Prostate gland (tissue), 2 donors: ENCODE results near the gene BCL2L14. TPM values are rescaled to one million over a fixed set of nuclear protein-coding genes. Genes with fewer than 3 reads are reported as not detected.

Experiments used
- DNase-seq: peaks from one replicate; pipeline ENCODE4 v3.0.0-alpha.2; 2019; ENCODE audit warnings: low spot score
- H3K27ac ChIP-seq, 2 donors: fragments of 200-600 bp; sonication (generic); 2 replicates each; pipeline ENCODE4 v1.5.1; 2017 to 2019
- H3K27me3 ChIP-seq: fragments of 200-600 bp; sonication (generic); replicated peaks from 2 replicates; pipeline ENCODE4 v1.5.1; 2019; ENCODE audit not compliant: insufficient read depth
- H3K36me3 ChIP-seq, 2 donors: fragments of 200-600 bp; sonication (generic); 1 replicate in 1 of 2; 2 replicates in 1 of 2; pipeline versions ENCODE4 v1.5.1 to v1.8.1; 2017 to 2019
- H3K4me1 ChIP-seq: fragments of 200-600 bp; sonication (generic); replicated peaks from 2 replicates; pipeline ENCODE4 v1.5.1; 2019
- H3K4me3 ChIP-seq, 2 donors: fragments of 200-600 bp; sonication (generic); 2 replicates each; pipeline ENCODE4 v1.5.1; 2017 to 2019
- H3K9me3 ChIP-seq: fragments of 200-600 bp; sonication (generic); 2 replicates; pipeline ENCODE4 v1.5.1; 2017
- CTCF ChIP-seq, 4 experiments: fragments of 200-600 bp in 2 of 4; fragments of 450-650 bp in 2 of 4; sonication (generic) in 2 of 4; IDR thresholded peaks; 1 replicate in 3 of 4; 2 replicates in 1 of 4; pipeline ENCODE4 v1.5.1; 2016 to 2019; ENCODE audit warnings: antibody characterized with exemption in 4 of 4, mild to moderate bottlenecking in 2 of 4, moderate library complexity in 2 of 4
- POLR2A ChIP-seq: fragments of 450-650 bp; IDR thresholded peaks from one replicate; pipeline ENCODE4 v1.6.1; 2016; ENCODE audit warnings: antibody characterized with exemption, mild to moderate bottlenecking
- POLR2AphosphoS5 ChIP-seq: sonication (generic); formaldehyde crosslinking; IDR thresholded peaks from one replicate; pipeline ENCODE4 v1.6.1; 2017; ENCODE audit warnings: antibody characterized with exemption
- WGBS: methylation state at CpG from one replicate; pipeline ENCODE4 v1.1.5; 2018; 5-methylcytosine and 5-hydroxymethylcytosine counted together
- intact Hi-C: fragments of 100-400 bp; cut with DNase I; formaldehyde crosslinking; loops from one replicate; pipeline ENCODE4 v1.14.2; 2022
- total RNA-seq, 2 donors: library from RNA; depleted of rRNA; stranded (reverse); fragments of >200 nt; gene quantifications; one replicate each; pipeline ENCODE4 v1.1.0, GENCODE V29; 2016

Gene BCL2L14, protein sequence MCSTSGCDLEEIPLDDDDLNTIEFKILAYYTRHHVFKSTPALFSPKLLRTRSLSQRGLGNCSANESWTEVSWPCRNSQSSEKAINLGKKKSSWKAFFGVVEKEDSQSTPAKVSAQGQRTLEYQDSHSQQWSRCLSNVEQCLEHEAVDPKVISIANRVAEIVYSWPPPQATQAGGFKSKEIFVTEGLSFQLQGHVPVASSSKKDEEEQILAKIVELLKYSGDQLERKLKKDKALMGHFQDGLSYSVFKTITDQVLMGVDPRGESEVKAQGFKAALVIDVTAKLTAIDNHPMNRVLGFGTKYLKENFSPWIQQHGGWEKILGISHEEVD
- 10 to 100 TPM in 1 of 2 donors, 1 to 10 TPM in 1; 6.0 to 14.0 TPM for total RNA-seq

DNA sequence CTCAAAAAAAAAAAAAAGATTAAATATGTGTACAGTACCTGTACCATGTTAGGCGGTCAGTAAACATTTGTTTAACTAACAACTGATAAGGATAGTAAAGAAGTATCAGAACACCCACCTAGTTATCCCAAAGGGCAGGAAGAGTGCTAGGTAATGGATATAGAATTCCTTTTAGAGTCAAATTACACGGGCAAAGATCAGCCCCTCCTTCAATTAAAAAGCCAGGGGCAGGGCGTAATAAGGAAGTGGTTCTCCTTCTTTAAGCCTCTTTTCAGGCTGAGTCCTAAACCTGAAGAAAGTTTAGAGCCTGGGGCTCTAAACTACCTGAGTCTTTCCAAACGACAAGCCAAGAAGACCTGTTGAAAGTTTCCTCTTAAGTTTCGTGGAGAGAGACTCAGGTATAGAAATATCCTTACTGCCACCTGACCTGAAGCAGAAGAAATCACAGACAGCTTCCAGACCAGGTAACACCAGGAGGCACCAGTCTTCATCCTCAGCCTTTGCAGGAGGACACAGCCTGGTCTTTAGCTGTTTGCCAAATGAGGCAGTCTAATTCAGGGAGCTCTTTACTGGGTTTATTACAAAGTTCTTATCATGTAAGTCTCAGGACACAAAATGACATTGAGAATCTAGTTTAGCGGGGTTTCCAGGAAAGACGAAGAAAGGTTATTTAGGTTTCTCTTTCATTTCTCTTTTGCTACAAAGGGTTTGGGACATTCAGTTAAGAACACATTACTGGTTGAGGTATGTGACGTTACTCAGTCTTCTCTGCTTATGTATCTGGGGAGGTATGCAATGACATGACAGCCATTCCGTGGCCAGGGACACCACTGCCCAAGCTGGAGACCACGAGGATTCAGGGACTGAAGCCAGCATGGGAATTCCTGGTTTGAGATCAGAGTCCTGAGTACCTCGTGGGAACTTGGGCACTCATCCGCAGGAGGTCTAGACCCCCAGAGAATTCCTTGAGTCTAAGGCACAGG is at the start of gene BCL2L14:
Gene BCL2L14, plus strand, starts transcription at position 266 of the 983 bp plus-strand sequence. CDS start 8,367 bp downstream, outside the sequence.
- peak; percentile 35 for DNase-seq
- TF ChIP-seq POLR2A, result no peak
- peak; percentile 22 for TF ChIP-seq POLR2AphosphoS5
- peak in 1 of 4 experiments; percentile 24 for TF ChIP-seq CTCF (IDR thresholded peaks at IDR 0.05)
- 43% methylated on average over 12 of the region's 12 CpGs for WGBS
- Histone ChIP-seq H3K27me3 (no peaks in the 10 kb centered on the region), H3K36me3 (no peaks in the 10 kb centered on the region), H3K4me1 (peaks cover 3% of the 10 kb centered on the region), H3K9me3 (no peaks in the 10 kb centered on the region), H3K4me3 (peak within 1 kb of the TSS in 1 of 2 donors; percentile 13), H3K27ac (peak within 1 kb of the TSS; percentile 19 to 62)
- intact Hi-C loops, result no loop called here

GRCh38 chr12:12022306-12022936 is 48.3 kb upstream of the BCL2L14 start:
- Histone ChIP-seq H3K27me3 (no peaks in the 10 kb centered on the region), H3K36me3 (no peaks in the 10 kb centered on the region), H3K27ac (no peak overlapping the region), H3K9me3 (no peaks in the 10 kb centered on the region), H3K4me1 (no peaks in the 10 kb centered on the region), H3K4me3 (no peak overlapping the region)
- WGBS, result 83% methylated on average over 8 of the region's 8 CpGs
- no peak for DNase-seq
- intact Hi-C loops, result no loop called here
- TF ChIP-seq POLR2AphosphoS5 (no peak), CTCF (IDR thresholded peaks at IDR 0.05) (no peak), POLR2A (no peak)

GRCh38 chr12:12023456-12023855 is 47.3 kb upstream of the BCL2L14 start:
- H3K36me3 ChIP-seq, result no peaks in the 10 kb centered on the region
- H3K4me1 ChIP-seq, result no peaks in the 10 kb centered on the region
- no peak overlapping the region for H3K4me3 ChIP-seq
- no peaks in the 10 kb centered on the region for H3K27me3 ChIP-seq
- no peak for DNase-seq
- intact Hi-C loops, result no loop called here
- TF ChIP-seq POLR2A, result no peak
- TF ChIP-seq CTCF (IDR thresholded peaks at IDR 0.05), result no peak
- TF ChIP-seq POLR2AphosphoS5, result no peak
- H3K9me3 ChIP-seq, result no peaks in the 10 kb centered on the region
- 37% methylated on average over 2 of the region's 2 CpGs for WGBS
- H3K27ac ChIP-seq, result no peak overlapping the region

DNA sequence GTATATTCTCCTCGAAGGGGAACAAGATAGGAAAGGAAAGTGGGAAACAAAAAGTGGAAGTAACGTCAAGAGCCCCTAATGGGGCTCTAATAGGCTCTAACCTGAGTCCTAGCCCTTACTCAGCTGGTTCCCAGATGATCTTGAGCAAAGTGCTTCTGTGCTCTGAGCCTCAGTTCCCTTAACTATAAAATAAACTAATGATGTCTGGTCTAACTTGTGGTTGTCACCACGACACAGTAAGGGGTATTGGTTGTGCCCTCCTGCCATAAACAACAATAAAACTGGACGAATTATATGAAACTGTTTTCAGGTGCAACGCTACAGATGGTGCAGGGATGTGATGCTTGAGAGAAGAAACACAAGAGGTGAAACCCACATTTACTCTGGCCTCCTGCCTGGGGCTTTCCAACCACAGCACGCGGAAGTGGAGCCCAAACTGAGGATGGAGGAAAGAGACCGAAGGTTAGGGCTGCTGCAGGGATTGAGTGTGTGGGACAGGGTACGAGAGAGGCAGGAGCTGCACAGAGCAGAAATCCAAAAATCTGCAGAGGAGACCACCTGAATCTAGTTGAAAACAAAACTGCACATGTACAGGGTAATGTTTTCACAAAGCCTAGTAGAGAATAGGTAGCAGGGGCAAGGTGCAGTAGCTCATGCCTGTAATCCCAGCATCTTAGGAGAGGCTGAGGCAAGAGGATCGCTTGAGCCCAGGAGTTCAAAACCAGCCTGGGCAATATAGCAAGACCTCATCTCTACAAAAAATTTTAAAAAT is 45.6 kb upstream of the BCL2L14 start:
- H3K27me3 ChIP-seq, result no peaks in the 10 kb centered on the region
- intact Hi-C loops, result no loop called here
- no peak overlapping the region for H3K27ac ChIP-seq
- TF ChIP-seq POLR2AphosphoS5 (peak; percentile 10), CTCF (IDR thresholded peaks at IDR 0.05) (no peak)
- no peaks in the 10 kb centered on the region for H3K36me3 ChIP-seq
- DNase-seq, result peak; percentile 49
- no peak overlapping the region for H3K4me3 ChIP-seq
- 60% methylated on average over 10 of the region's 10 CpGs for WGBS
- no peaks in the 10 kb centered on the region for H3K4me1 ChIP-seq
- H3K9me3 ChIP-seq, result no peaks in the 10 kb centered on the region
